Mucosa of descending colon (tissue), 3 donors: ENCODE results near the gene SWSAP1. TPM values are rescaled to one million over a fixed set of nuclear protein-coding genes. Genes with fewer than 3 reads are reported as not detected.
"Not testable (repeated sequence)": the region's sequence is repeated elsewhere in the genome, so short reads cannot be mapped to it uniquely, and the experiment has no call there.

Experiments
- ATAC-seq: fragments of 200-7000 bp; cut with Tn5 transposase; one replicate; pipeline ENCODE4 v1.9.1; 2020; ENCODE audit warnings: mild to moderate bottlenecking, moderate library complexity
- DNase-seq, 3 donors: peaks; one replicate each; pipeline ENCODE4 v3.0.0-alpha.2; 2020
- H3K36me3 ChIP-seq: fragments of 200-600 bp; one replicate; pipeline ENCODE4 v1.8.0; 2021; ENCODE audit warnings: low read depth, mild to moderate bottlenecking
- H3K4me1 ChIP-seq: fragments of 200-600 bp; one replicate; pipeline ENCODE4 v1.8.0; 2021; ENCODE audit warnings: low read depth, mild to moderate bottlenecking
- H3K4me3 ChIP-seq: fragments of 200-600 bp; one replicate; pipeline ENCODE4 v1.8.0; 2021; ENCODE audit warnings: mild to moderate bottlenecking
- H3K9me3 ChIP-seq: fragments of 200-600 bp; one replicate; pipeline ENCODE4 v1.8.0; 2021; ENCODE audit warnings: mild to moderate bottlenecking
- intact Hi-C, 2 donors: fragments of 100-400 bp; cut with DNase I in 1 of 2; cut with micrococcal nuclease in 1 of 2; formaldehyde crosslinking; loops; one replicate each; pipeline versions ENCODE4 v1.11.0 to v1.11.1; 2022; cut with DNase I, micrococcal nuclease
- total RNA-seq, 3 donors: library from RNA; stranded (reverse); fragmentation: NEBNext Ultra II Directional in 2 of 3; extraction: Animal tissue kit (Norgen Biotek cat#: 25700) in 2 of 3; gene quantifications; one replicate each; pipeline versions ENCODE4 v1.2.1 to v1.2.4, GENCODE V29; 2021 to 2023
- TF ChIP-seq, protein P1 (sequence below): fragments of 200-600 bp; IDR thresholded peaks from one replicate; pipeline ENCODE4 v1.8.0; 2022; ENCODE audit warnings: antibody characterized with exemption, mild to moderate bottlenecking
- donor health status: DM: no; HTN: no; CAD: no; lungs with moderate emphysema.
- donor health status: DM: no; HTN: no; CAD: no.
- donor health status: DM: no; HTN: yes; CAD: no.

Gene SWSAP1
- total RNA-seq, 3 donors from 2014 or later, result 2.5 to 3.4 (median 3.3) TPM

DNA sequence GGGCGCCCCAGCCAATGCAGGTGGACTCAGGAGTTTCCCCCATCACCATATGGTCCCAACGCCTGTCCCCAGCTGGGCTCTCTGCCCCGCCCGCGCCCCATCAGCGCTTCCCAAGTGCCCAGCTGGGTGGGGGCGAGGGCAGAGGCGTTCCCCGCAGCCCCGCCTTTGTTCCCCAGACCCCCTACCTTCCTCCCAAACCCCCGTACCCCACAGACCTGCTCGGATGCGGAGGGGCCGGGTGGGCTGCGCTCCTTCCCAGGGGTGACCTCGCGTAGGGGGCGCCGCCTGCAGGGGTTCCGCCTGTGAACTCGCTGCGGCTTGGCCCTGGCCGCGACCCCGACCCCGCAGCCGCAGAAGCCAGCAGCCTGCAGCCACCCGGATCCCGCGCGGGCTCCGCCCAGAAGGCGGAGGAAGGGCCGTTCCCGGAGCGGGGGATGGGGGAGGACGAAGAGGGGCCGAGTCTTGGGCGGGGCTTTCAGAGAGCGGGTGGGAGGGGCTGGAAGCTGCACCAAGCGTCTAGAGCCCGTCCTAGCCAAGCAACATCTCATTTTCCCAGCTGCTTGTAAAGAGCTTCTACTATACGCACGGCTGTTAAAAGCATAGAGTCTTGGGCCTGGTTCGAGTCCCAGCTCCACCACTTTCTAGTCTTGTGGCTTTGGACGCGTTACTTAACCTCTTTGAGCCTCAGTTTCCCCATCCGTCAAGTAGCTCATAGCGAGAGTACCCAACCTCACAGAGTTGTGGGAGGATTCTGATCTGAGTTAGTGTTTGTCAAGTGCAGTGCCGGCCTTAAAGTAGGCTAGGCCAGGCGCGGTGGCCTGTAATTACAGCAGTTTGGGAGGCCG lies 35.0 kb upstream of the SWSAP1 start, which contains the start of gene RAB3D:
Gene RAB3D (minus strand): TSS at position 404 of the 845 bp plus-strand sequence. CDS start 2,258 bp downstream, outside the sequence.
- ATAC-seq (peak; percentile 94), DNase-seq (peak; percentile 95 to 96 (median 96))
- Histone ChIP-seq H3K36me3 (no peaks in the 10 kb centered on the region), H3K4me3 (peak within 1 kb of the TSS; percentile 67), H3K9me3 (no peaks in the 10 kb centered on the region), H3K4me1 (peaks cover 24% of the 10 kb centered on the region)
- TF ChIP-seq, protein P1, sequence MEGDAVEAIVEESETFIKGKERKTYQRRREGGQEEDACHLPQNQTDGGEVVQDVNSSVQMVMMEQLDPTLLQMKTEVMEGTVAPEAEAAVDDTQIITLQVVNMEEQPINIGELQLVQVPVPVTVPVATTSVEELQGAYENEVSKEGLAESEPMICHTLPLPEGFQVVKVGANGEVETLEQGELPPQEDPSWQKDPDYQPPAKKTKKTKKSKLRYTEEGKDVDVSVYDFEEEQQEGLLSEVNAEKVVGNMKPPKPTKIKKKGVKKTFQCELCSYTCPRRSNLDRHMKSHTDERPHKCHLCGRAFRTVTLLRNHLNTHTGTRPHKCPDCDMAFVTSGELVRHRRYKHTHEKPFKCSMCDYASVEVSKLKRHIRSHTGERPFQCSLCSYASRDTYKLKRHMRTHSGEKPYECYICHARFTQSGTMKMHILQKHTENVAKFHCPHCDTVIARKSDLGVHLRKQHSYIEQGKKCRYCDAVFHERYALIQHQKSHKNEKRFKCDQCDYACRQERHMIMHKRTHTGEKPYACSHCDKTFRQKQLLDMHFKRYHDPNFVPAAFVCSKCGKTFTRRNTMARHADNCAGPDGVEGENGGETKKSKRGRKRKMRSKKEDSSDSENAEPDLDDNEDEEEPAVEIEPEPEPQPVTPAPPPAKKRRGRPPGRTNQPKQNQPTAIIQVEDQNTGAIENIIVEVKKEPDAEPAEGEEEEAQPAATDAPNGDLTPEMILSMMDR, result no peak
- intact Hi-C loops, result no loop called here

DNA sequence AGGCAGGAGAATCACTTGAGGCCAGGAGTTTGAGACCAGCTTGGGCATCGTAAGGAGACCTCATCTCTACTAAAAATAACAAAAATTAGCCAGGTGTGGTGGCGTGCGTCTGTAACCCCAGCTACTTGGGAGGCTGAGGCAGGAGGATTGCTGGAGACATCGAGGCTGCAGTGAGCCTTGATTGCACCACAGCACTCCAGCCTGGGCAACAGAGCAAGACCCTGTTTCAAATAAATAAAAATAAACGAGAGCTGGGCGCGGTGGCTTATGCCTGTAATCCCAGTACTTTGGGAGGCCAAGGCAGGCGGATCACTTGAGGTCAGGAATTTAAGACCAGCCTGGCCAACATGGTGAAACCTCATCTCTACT lies 34.4 kb upstream of the SWSAP1 start:
- ATAC-seq, DNase-seq, intact Hi-C loops, H3K9me3 ChIP-seq, H3K36me3 ChIP-seq, H3K4me3 ChIP-seq: not testable (repeated sequence)
- peaks cover 30% of the 10 kb centered on the region for H3K4me1 ChIP-seq

- intact Hi-C loops, result no loop called here
- peaks cover 3% of the 10 kb centered on the region for H3K36me3 ChIP-seq
- no peaks in the 10 kb centered on the region for H3K9me3 ChIP-seq
- peaks cover 41% of the 10 kb centered on the region for H3K4me1 ChIP-seq
- no peak overlapping the region for H3K4me3 ChIP-seq
- DNase-seq, result no peak
- TF ChIP-seq, protein P1, result no peak
- ATAC-seq, result no peak
Observed at GRCh38 chr19:11342429-11342828, 32.0 kb upstream of the SWSAP1 start.

- Histone ChIP-seq H3K4me1 (peaks cover 25% of the 10 kb centered on the region), H3K9me3 (no peaks in the 10 kb centered on the region), H3K4me3 (no peak overlapping the region), H3K36me3 (peaks cover 3% of the 10 kb centered on the region)
- DNase-seq, result peak in 1 of 3 donors; percentile 45
- TF ChIP-seq, protein P1, result no peak
- intact Hi-C loops, result no loop called here
- ATAC-seq, result no peak
Observed at GRCh38 chr19:11345122-11345803, 29.2 kb upstream of the SWSAP1 start.

GRCh38 chr19:11346104-11346940 lies 28.1 kb upstream of the SWSAP1 start, which contains the start of the genes CCDC159 and TMEM205:
Gene CCDC159 (plus strand): TSS chr19:11346519. CDS start chr19:11346607, 88 bp downstream.
Gene TMEM205 (minus strand): TSS chr19:11346268. CDS start chr19:11345619, 649 bp downstream.
- intact Hi-C loops, result no loop called here
- peak within 1 kb of the TSS; percentile 44 for H3K4me3 ChIP-seq
- DNase-seq, result peak; percentile 98 to 99 (median 99)
- no peaks in the 10 kb centered on the region for H3K9me3 ChIP-seq
- TF ChIP-seq, protein P1, result peak; percentile 25
- H3K36me3 ChIP-seq, result peaks cover 3% of the 10 kb centered on the region
- ATAC-seq, result peak; percentile 96
- H3K4me1 ChIP-seq, result peaks cover 25% of the 10 kb centered on the region
